CD4-positive, alpha-beta T cell treated with Interleukin-1 beta for 1 hour (primary cell): ENCODE data around the gene PHLDB3.
"Not testable (repeated sequence)": the region's sequence is repeated elsewhere in the genome, so short reads cannot be mapped to it uniquely, and the experiment has no call there.

ENCODE experiments used
- DNase-seq, 2 donors: peaks; one replicate each; pipeline ENCODE4 v3.0.0-alpha.2; 2020 to 2022

PHLDB3 gene

GRCh38 chr19:43466793-43467192 lies 37.8 kb downstream of the PHLDB3 start:
- DNase-seq, result no peak

GRCh38 chr19:43465468-43466120 lies 39.0 kb downstream of the PHLDB3 start, which contains the start of gene LYPD3:
TSS of gene LYPD3 (minus strand) at chr19:43465608. CDS start at chr19:43465571, 37 bp downstream.
- peak in 1 of 2 donors; percentile 71 for DNase-seq

- DNase-seq, result no peak
These were observed 40.3 kb downstream of the PHLDB3 start for GRCh38 chr19:43464134-43464775.

GRCh38 chr19:43463381-43464133 lies 41.0 kb downstream of the PHLDB3 start:
- peak; percentile 99 for DNase-seq

GRCh38 chr19:43462785-43463380 lies 41.7 kb downstream of the PHLDB3 start:
- DNase-seq, result no peak

GRCh38 chr19:43462383-43462782 lies 42.2 kb downstream of the PHLDB3 start:
- DNase-seq, result no peak

GRCh38 chr19:43461303-43461702 lies 43.2 kb downstream of the PHLDB3 start:
- DNase-seq, result no peak

- DNase-seq, result no peak
These were observed 44.1 kb downstream of the PHLDB3 start for GRCh38 chr19:43460362-43461016.

- no peak for DNase-seq
These were observed 46.7 kb downstream of the PHLDB3 start for GRCh38 chr19:43457809-43458208.

- DNase-seq, result no peak
These were observed 49.0 kb downstream of the PHLDB3 start for GRCh38 chr19:43455321-43456113.

GRCh38 chr19:43454031-43454430 lies 50.5 kb downstream of the PHLDB3 start:
- DNase-seq, result no peak

GRCh38 chr19:43452582-43452981 lies 52.0 kb downstream of the PHLDB3 start:
- no peak for DNase-seq

GRCh38 chr19:43450545-43450997 lies 54.0 kb downstream of the PHLDB3 start:
- DNase-seq, result no peak

GRCh38 chr19:43447655-43448054 lies 56.9 kb downstream of the PHLDB3 start:
- no peak for DNase-seq

- peak; percentile 81 to 84 for DNase-seq
These were observed 57.6 kb downstream of the PHLDB3 start for GRCh38 chr19:43446746-43447489.

- no peak for DNase-seq
These were observed 59.1 kb downstream of the PHLDB3 start for GRCh38 chr19:43445426-43445825.

GRCh38 chr19:43444531-43445287 lies 59.8 kb downstream of the PHLDB3 start:
- DNase-seq, result peak in 1 of 2 donors; percentile 19

- not testable (repeated sequence) for DNase-seq
These were observed 60.5 kb downstream of the PHLDB3 start for GRCh38 chr19:43444091-43444490.

GRCh38 chr19:43441716-43442115 lies 62.8 kb downstream of the PHLDB3 start:
- DNase-seq, result no peak

- DNase-seq, result no peak
These were observed 64.9 kb downstream of the PHLDB3 start for GRCh38 chr19:43439709-43440063.
